HUES6 (cell line): ENCODE results near the gene LRRC61.

Experiments
- H3K27ac ChIP-seq: 2 replicates; pipeline ENCODE4 v1.7.0; 2013; ENCODE audit warnings: low read depth, mild to moderate bottlenecking, low read length, inconsistent platforms
- H3K27me3 ChIP-seq: 2 replicates; pipeline ENCODE4 v1.6.1; 2013; ENCODE audit warnings: low read length; ENCODE audit not compliant: control insufficient read depth, insufficient read depth
- H3K36me3 ChIP-seq: 2 replicates; pipeline ENCODE4 v1.6.1; 2013; ENCODE audit warnings: low read length; ENCODE audit not compliant: control insufficient read depth, insufficient read depth
- H3K4me1 ChIP-seq: 2 replicates; pipeline ENCODE4 v1.6.1; 2013; ENCODE audit warnings: low read length; ENCODE audit not compliant: control insufficient read depth, insufficient read depth
- H3K4me3 ChIP-seq: 2 replicates; pipeline ENCODE4 v1.5.1; 2013; ENCODE audit warnings: low read depth, low read length
- H3K9ac ChIP-seq: one replicate; pipeline ENCODE4 v1.6.1; 2013; ENCODE audit warnings: mild to moderate bottlenecking, low read length
- H3K9me3 ChIP-seq: 2 replicates; pipeline ENCODE4 v1.6.1; 2013; ENCODE audit warnings: low read depth, low read length; ENCODE audit not compliant: control insufficient read depth, insufficient read depth

LRRC61 gene

DNA sequence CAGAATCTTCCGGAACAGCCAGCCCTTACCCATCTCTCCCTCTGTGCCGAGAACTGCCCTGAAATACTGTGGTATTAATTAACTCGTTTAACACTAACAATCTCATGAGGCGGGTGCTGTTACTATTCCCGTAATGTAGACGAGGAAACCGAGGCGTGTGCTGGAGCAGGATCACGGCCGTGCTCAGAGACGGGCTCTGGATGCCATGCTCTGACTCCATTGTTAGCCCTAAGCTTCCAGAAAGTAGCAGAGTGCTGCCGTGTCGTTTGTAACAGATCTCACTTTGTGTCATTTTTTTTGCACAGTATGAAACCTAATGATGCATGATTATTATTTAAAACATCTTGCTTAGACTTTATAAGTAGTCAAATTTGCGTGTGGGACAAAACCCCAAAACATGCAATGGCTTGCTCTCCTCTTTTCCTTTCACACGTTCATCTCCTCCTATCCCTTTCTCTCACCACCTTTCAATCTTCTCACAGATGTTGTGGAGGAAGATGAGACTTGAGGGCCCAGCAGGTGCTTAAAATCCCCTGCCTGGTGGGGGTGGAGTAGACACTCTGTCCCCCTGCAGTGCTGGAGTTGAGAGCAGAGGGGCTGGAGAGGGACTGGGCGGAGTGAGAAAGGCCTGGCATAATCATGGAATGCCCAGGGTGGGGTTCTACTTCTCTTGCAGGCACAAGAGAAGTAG lies 672 bp downstream of the LRRC61 start:
- peak overlapping the region; percentile 88 for H3K9ac ChIP-seq
- no peaks in the 10 kb centered on the region for H3K27me3 ChIP-seq
- peaks cover 42% of the 10 kb centered on the region for H3K36me3 ChIP-seq
- peak overlapping the region; percentile 85 for H3K4me3 ChIP-seq
- peaks cover 23% of the 10 kb centered on the region for H3K4me1 ChIP-seq
- peak overlapping the region; percentile 67; the same call in 1 of the 2 replicates for H3K27ac ChIP-seq
- H3K9me3 ChIP-seq: no peaks in the 10 kb centered on the region

GRCh38 chr7:150324373-150324961 lies 1.3 kb downstream of the LRRC61 start:
- Histone ChIP-seq H3K27me3 (no peaks in the 10 kb centered on the region), H3K9me3 (no peaks in the 10 kb centered on the region), H3K27ac (no peak overlapping the region), H3K36me3 (peaks cover 48% of the 10 kb centered on the region), H3K4me1 (peaks cover 29% of the 10 kb centered on the region), H3K4me3 (peak overlapping the region; percentile 85), H3K9ac (peak overlapping the region; percentile 88)

- H3K4me1 ChIP-seq: peaks cover 36% of the 10 kb centered on the region
- H3K36me3 ChIP-seq: peaks cover 51% of the 10 kb centered on the region
- no peak overlapping the region for H3K27ac ChIP-seq
- H3K9me3 ChIP-seq: no peaks in the 10 kb centered on the region
- H3K27me3 ChIP-seq: no peaks in the 10 kb centered on the region
- H3K9ac ChIP-seq: no peak overlapping the region
- H3K4me3 ChIP-seq: no peak overlapping the region
Measured at GRCh38 chr7:150325110-150325611, 2.0 kb downstream of the LRRC61 start.

GRCh38 chr7:150325901-150326300 lies 2.7 kb downstream of the LRRC61 start:
- Histone ChIP-seq H3K9me3 (no peaks in the 10 kb centered on the region), H3K4me1 (peaks cover 38% of the 10 kb centered on the region), H3K4me3 (no peak overlapping the region), H3K36me3 (peaks cover 58% of the 10 kb centered on the region), H3K27ac (no peak overlapping the region), H3K9ac (no peak overlapping the region), H3K27me3 (no peaks in the 10 kb centered on the region)

DNA sequence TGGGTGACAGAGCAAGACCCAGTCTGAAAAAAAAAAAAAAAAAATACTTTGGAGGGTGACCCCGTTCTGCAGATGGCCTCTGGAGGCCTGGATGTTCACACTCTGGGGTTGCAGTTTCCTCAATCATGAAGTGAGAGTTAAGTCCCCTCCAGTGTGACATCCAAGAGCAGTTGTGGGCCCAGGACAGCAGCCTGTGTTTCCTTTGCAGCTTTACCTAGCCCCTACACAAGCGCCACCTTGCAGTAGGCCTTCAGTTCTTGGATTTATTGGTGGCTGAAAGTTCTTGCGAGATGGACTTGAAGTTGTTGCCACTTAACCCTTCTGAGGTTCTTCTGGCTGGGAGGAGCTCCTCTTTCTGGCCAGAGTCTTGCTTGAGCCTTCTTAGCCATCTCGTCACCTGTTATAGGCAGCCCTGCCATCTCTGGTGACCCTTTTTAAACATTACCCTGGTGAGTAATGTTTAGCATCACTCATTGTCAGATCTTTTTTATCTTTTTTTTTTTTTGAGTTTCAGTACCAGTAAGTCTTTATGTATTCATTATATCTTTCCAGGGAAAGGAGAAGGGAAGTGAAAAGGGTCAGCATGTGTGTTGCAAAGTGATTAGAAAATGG lies 3.6 kb downstream of the LRRC61 start:
- H3K9me3 ChIP-seq: no peaks in the 10 kb centered on the region
- no peaks in the 10 kb centered on the region for H3K27me3 ChIP-seq
- peaks cover 67% of the 10 kb centered on the region for H3K36me3 ChIP-seq
- H3K9ac ChIP-seq: no peak overlapping the region
- H3K4me3 ChIP-seq: no peak overlapping the region
- peaks cover 38% of the 10 kb centered on the region for H3K4me1 ChIP-seq
- no peak overlapping the region for H3K27ac ChIP-seq

- H3K4me3 ChIP-seq: no peak overlapping the region
- H3K4me1 ChIP-seq: peaks cover 38% of the 10 kb centered on the region
- H3K27ac ChIP-seq: no peak overlapping the region
- H3K9ac ChIP-seq: no peak overlapping the region
- H3K27me3 ChIP-seq: no peaks in the 10 kb centered on the region
- no peaks in the 10 kb centered on the region for H3K9me3 ChIP-seq
- peaks cover 71% of the 10 kb centered on the region for H3K36me3 ChIP-seq
Measured at GRCh38 chr7:150327308-150327707, 4.2 kb downstream of the LRRC61 start.

GRCh38 chr7:150329331-150330120 lies 6.4 kb downstream of the LRRC61 start:
- H3K4me1 ChIP-seq: peaks cover 38% of the 10 kb centered on the region
- H3K36me3 ChIP-seq: peaks cover 87% of the 10 kb centered on the region
- H3K9ac ChIP-seq: no peak overlapping the region
- H3K27me3 ChIP-seq: no peaks in the 10 kb centered on the region
- no peaks in the 10 kb centered on the region for H3K9me3 ChIP-seq
- H3K27ac ChIP-seq: peak overlapping the region; percentile 37; the same call in 1 of the 2 replicates
- 0 out of 2 replicates have a peak overlapping the region, but pooled peaks have one; percentile 1 for H3K4me3 ChIP-seq

- H3K36me3 ChIP-seq: peaks cover 79% of the 10 kb centered on the region
- peak overlapping the region; percentile 29; the same call in 1 of the 2 replicates for H3K27ac ChIP-seq
- H3K4me3 ChIP-seq: no peak overlapping the region
- H3K9ac ChIP-seq: no peak overlapping the region
- H3K9me3 ChIP-seq: no peaks in the 10 kb centered on the region
- H3K27me3 ChIP-seq: no peaks in the 10 kb centered on the region
- H3K4me1 ChIP-seq: peaks cover 36% of the 10 kb centered on the region
Measured at GRCh38 chr7:150330211-150330885, 7.2 kb downstream of the LRRC61 start.

DNA sequence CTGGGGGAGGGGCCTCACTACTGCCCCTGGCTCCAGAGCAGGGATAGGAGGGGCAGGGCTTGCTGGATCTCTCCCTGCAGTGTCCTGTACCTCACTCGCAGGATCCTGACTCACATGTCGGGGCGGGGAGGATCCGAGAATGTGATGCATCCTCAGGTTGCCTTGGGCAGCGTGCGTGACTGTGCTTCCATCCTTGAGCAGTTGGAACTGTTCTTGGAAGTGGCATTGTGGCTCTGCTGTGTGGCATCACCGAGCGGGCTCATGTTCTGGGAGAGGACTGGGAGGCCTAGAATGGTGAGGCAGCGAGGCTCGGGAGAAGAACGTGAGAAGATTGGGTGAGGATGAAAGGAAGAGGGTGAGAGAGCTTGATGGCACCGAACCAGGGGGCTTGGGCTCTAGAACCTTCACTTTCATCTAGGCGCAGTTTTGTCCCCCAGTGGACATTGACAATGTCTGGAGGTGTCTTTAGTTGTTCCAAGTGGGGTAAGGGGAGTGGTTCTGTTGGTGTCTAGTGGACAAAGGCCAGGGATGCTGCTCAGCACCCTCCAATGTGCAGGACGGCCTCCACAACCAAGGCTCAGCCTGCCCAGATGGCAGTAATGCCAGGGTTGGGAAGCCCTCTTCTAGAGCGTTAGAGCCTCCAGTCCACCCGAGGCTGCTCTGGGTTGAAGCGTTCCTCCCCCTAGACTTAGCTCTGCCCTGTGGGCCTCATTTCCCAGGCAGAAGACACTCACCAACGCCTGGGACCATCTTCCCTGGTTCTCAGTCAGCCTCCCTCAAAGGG lies 9.9 kb downstream of the LRRC61 start:
- Histone ChIP-seq H3K27ac (no peak overlapping the region), H3K27me3 (no peaks in the 10 kb centered on the region), H3K4me1 (peaks cover 54% of the 10 kb centered on the region), H3K36me3 (peaks cover 69% of the 10 kb centered on the region), H3K9me3 (no peaks in the 10 kb centered on the region), H3K4me3 (no peak overlapping the region), H3K9ac (no peak overlapping the region)

GRCh38 chr7:150333659-150334058 lies 10.5 kb downstream of the LRRC61 start:
- Histone ChIP-seq H3K9me3 (no peaks in the 10 kb centered on the region), H3K9ac (no peak overlapping the region), H3K27me3 (no peaks in the 10 kb centered on the region), H3K36me3 (peaks cover 68% of the 10 kb centered on the region), H3K4me3 (no peak overlapping the region), H3K27ac (no peak overlapping the region), H3K4me1 (peaks cover 56% of the 10 kb centered on the region)
